Activated CD8-positive, alpha-beta memory T cell treated with anti-CD3 and anti-CD28 coated beads, Interleukin-2, amount 50 U/mL, for 1 hour (primary cell): Measurements from ENCODE around the gene KDM4F.

Source experiments
- DNase-seq: peaks from one replicate; pipeline ENCODE4 v3.0.0-alpha.2; 2020; ENCODE audit errors: extremely low read depth

The KDM4F gene

GRCh38 chr11:95065336-95065735, 16.1 kb downstream of the KDM4F start:
- no peak for DNase-seq

- no peak for DNase-seq
Measured at GRCh38 chr11:95066716-95067038, 17.5 kb downstream of the KDM4F start, which contains the start of gene SRSF8. Gene SRSF8, plus strand, starts transcription at chr11:95066919. Its CDS starts 308 bp downstream, at chr11:95067227.

- DNase-seq = no peak
Measured at GRCh38 chr11:95067039-95067840, 18.0 kb downstream of the KDM4F start.

- no peak for DNase-seq
Measured at GRCh38 chr11:95067841-95068219, 18.6 kb downstream of the KDM4F start.

GRCh38 chr11:95068549-95068948, 19.3 kb downstream of the KDM4F start:
- DNase-seq = no peak

GRCh38 chr11:95070471-95070870, 21.2 kb downstream of the KDM4F start:
- no peak for DNase-seq

- no peak for DNase-seq
Measured at GRCh38 chr11:95072948-95073347, 23.7 kb downstream of the KDM4F start.

- no peak for DNase-seq
Measured at GRCh38 chr11:95074792-95075563, 25.8 kb downstream of the KDM4F start.

- no peak for DNase-seq
Measured at GRCh38 chr11:95076416-95076815, 27.2 kb downstream of the KDM4F start.

GRCh38 chr11:95076981-95077380, 27.8 kb downstream of the KDM4F start:
- no peak for DNase-seq

- DNase-seq = no peak
Measured at GRCh38 chr11:95078526-95078925, 29.3 kb downstream of the KDM4F start.

GRCh38 chr11:95081010-95081409, 31.8 kb downstream of the KDM4F start:
- no peak for DNase-seq

- no peak for DNase-seq
Measured at GRCh38 chr11:95081412-95081811, 32.2 kb downstream of the KDM4F start.

GRCh38 chr11:95082576-95083001, 33.4 kb downstream of the KDM4F start:
- no peak for DNase-seq

GRCh38 chr11:95084509-95084908, 35.3 kb downstream of the KDM4F start:
- DNase-seq = no peak

- no peak for DNase-seq
Measured at GRCh38 chr11:95085117-95085816, 36.0 kb downstream of the KDM4F start.

- no peak for DNase-seq
Measured at GRCh38 chr11:95086151-95086550, 36.9 kb downstream of the KDM4F start.

- no peak for DNase-seq
Measured at GRCh38 chr11:95086836-95087570, 37.8 kb downstream of the KDM4F start.

- DNase-seq = no peak
Measured at GRCh38 chr11:95088946-95089619, 39.9 kb downstream of the KDM4F start.

- DNase-seq = no peak
Measured at GRCh38 chr11:95089620-95090542, 40.7 kb downstream of the KDM4F start, which contains the start of gene ENDOD1. Gene ENDOD1, plus strand, starts transcription at chr11:95089846. Its CDS starts 82 bp downstream, at chr11:95089928.
